H4 (cell line): Measurements from ENCODE around the gene CBARP. TPM values are rescaled to one million over a fixed set of nuclear protein-coding genes. Genes with fewer than 3 reads are reported as not detected.

ENCODE experiments used
- DNase-seq: peaks from one replicate; pipeline ENCODE4 v3.0.0-alpha.2; 2015; ENCODE audit warnings: low spot score
- total RNA-seq: library from RNA; depleted of rRNA; stranded (reverse); fragments of >200 nt; shearing (Covaris generic); gene quantifications from 2 replicates; pipeline ENCODE4 v1.2.3, GENCODE V29; 2014

CBARP gene
- total RNA-seq, 1 experiment from 2014 or later = 0.37 TPM

- peak; percentile 76 for DNase-seq
These were observed 27.2 kb upstream of the CBARP start for GRCh38 chr19:1264801-1265614.

GRCh38 chr19:1263188-1263587 is 25.4 kb upstream of the CBARP start:
- no peak for DNase-seq

- DNase-seq = no peak
These were observed 24.9 kb upstream of the CBARP start for GRCh38 chr19:1262623-1263123.

- no peak for DNase-seq
These were observed 24.2 kb upstream of the CBARP start for GRCh38 chr19:1261798-1262622.

- DNase-seq = no peak
These were observed 23.7 kb upstream of the CBARP start for GRCh38 chr19:1261538-1261797.

- peak; percentile 93 for DNase-seq
These were observed 23.1 kb upstream of the CBARP start for GRCh38 chr19:1260749-1261537.

- no peak for DNase-seq
These were observed 22.3 kb upstream of the CBARP start for GRCh38 chr19:1259876-1260748.

- DNase-seq = peak; percentile 72
These were observed 21.5 kb upstream of the CBARP start for GRCh38 chr19:1259206-1259875.

GRCh38 chr19:1258707-1259205 is 21.0 kb upstream of the CBARP start:
- DNase-seq = no peak

- DNase-seq = no peak
These were observed 20.3 kb upstream of the CBARP start for GRCh38 chr19:1258163-1258492.

- no peak for DNase-seq
These were observed 19.8 kb upstream of the CBARP start for GRCh38 chr19:1257475-1258162.

GRCh38 chr19:1256646-1257474 is 19.1 kb upstream of the CBARP start:
- no peak for DNase-seq

- no peak for DNase-seq
These were observed 17.7 kb upstream of the CBARP start for GRCh38 chr19:1255186-1256161.

- no peak for DNase-seq
These were observed 16.9 kb upstream of the CBARP start for GRCh38 chr19:1254530-1255185.

GRCh38 chr19:1254081-1254527 is 16.3 kb upstream of the CBARP start:
- DNase-seq = no peak

- DNase-seq = peak; percentile 82
These were observed 15.8 kb upstream of the CBARP start for GRCh38 chr19:1253514-1254080.
